ENCODE data around the gene ASXL1.
A peak's percentile ranks its signal among the peaks of the same experiment; 100 is the strongest.
"Not testable (repeated sequence)": the region's sequence is repeated elsewhere in the genome, so short reads cannot be mapped to it uniquely, and the experiment has no call there.

The ASXL1 gene

DNA sequence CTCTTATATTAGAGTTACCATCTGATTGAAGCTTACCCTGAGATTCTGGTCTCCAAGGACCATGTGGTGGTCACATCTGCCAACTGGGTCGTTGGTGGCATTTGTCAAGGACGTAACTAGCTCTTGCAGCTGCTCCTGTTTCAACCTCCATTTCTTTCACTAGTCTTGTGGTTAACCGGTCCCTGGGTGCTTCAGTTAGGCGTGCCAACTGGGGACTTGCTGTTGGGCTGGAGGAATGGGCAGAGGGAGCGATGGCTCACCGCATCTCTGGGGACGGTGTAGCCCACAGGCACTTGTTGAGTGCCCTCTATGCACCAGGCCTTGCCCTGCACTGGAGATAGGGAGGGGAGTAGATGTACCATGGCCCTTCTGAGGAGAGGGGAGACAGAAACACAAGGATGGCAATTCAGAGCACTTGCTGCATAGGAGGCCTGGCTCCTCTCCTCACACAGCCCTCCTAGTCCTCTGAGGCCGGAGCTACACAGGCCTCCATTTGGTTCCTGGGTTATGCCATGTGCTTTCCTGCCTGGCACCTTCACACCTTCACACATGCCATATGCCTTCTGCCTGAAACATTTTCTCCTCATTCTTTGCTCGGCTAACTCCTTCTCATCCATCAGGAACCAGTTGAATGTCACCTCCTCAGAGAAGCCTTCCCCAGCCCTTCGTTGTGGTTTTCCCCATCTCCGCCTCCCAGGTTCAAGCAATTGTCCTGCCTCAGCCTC is 20.0 kb upstream of the ASXL1 start:
- no peak for FAIRE-seq

DNA sequence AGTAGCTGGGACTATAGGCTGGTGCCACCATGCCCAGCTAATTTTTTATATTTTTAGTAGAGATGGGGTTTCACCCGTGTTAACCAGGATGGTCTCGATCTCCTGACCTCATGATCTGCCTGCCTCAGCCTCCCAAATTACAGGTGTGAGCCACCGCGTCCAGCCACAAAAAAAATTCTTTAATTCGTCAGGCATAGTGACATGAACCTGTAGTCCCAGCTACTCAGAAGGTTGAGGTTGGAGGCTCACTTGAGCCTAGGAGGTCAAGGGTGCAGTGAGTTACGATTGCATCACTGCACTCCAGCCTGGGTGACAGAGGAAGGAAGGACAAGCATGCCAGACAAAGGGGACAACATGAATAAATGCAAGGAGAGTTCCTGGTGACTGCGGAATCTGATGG is 19.5 kb upstream of the ASXL1 start:
- FAIRE-seq: no peak

DNA sequence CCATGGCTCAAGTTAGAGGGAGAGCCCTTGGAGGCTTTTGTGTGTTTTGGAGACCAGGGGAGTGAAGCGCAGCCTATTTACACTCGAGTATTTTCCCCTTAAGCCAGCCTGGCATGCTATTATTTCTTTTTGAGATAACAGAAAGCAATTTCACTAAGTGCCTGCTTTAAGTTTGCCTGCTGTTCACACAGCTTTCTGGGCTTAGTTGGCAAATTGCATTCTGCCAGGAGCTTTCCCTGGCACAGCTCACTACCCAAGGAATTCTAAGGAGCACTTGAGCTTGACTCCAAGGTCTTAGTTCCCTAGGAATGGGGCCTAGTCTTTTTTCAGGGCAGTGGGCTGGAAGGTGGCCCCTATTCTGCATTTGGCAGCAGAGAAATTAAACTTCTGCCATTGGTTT is 19.0 kb upstream of the ASXL1 start:
- FAIRE-seq: no peak

DNA sequence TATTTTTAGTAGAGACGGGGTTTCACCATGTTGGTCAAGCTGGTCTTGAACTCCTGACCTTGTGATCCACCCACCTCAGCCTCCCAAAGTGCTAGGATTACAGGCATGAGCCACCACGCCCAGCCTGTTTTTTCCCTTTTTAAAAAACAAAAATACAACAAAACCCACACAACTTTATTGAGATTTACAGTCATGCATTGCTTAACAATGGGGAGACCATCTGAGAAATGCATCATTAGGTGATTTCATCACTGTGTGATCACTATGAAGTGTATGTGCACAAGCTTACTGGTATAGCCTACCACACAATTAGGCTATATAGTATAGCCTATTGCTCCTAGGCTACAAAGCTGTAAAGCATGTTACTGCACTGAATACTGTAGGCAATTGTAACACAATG is 17.1 kb upstream of the ASXL1 start:
- FAIRE-seq: not testable (repeated sequence)

DNA sequence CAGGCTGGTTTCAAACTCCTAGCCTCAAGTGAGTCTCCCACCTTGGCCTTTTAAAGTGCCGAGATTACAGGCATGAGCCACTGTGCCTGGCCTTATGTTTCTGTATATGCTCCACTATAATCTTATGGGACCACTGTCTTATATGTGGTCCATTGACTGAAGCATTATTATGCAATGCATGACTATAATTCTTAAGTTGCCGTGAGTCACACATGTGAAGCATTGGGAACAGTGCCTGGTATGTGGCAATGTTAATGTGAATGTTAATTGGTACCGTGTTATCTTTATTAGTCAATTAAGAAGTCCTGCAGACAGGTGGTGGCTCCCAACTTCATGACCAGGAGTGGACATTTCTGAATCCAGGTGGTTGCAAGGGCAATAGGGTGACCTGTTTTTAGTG is 14.7 kb upstream of the ASXL1 start:
- no peak for FAIRE-seq

DNA sequence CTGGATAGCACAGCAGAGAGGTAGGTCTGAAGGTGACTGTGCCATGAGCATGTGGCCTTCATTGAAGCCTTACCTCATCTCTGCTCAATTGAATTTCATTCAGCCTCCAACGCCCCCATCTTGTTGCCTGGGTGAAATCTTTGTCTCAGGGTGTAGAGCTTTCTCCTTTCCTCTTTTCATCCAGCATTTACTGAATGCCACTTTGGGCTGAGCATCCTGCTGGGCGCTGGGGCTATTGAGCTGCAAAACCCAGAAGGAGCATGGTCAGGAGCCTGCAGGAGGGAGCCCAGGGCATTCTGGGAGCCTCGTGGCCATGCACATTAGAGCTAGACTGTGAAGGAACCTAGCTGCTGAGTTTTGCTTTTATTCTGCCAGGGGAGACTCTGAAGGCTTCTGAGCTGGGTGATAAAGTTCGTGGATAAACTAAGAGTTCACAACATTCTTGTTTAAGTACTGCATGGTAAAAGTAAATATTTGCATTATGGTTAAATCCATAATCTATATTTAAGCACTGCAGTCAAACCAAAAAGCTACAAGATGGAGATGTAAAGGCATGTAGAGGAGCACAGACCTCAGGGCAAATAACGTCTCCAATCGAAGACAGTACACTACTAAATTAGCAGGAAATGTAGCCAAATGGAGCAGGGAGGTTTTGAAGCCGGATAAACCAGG is 13.2 kb upstream of the ASXL1 start:
- no peak for FAIRE-seq

DNA sequence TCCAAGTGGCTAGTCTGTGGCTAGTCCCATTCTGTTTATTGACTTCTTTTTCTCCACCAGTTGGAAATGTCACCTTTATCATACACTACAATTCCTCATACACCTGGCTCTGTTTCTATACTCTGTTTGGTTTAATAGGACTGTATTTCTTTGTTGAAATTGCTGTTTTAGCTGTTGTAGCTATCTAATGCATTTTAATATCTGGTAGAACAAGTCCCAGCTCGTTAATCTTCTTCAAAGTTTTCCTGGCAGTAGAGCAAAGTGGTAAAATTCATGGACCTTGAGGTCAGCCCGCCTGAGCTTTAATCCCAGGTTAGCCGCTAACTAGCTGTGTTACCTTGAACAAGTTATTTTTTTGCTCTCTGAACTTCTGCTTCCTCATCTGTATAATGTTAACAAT is 9.9 kb upstream of the ASXL1 start:
- FAIRE-seq: no peak

DNA sequence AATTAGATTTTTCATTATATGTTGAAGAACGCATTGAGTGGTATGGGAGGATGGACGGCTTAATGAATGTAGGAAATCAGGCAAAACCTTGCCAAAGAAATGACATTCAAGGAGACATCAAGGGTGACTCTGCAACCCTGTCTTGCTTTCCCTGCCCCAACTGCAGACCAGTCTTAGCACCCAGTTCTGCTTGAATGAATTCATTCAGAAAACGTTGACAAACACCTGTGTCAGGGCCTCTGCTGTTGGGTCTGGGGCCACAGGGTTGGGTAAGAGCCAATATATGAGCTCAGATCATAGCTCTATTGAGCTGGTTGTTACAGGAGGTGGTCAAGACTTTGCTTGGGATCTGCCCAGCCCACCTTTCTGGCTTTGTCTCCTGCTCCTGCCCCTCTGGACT is 7.7 kb upstream of the ASXL1 start:
- no peak for FAIRE-seq

DNA sequence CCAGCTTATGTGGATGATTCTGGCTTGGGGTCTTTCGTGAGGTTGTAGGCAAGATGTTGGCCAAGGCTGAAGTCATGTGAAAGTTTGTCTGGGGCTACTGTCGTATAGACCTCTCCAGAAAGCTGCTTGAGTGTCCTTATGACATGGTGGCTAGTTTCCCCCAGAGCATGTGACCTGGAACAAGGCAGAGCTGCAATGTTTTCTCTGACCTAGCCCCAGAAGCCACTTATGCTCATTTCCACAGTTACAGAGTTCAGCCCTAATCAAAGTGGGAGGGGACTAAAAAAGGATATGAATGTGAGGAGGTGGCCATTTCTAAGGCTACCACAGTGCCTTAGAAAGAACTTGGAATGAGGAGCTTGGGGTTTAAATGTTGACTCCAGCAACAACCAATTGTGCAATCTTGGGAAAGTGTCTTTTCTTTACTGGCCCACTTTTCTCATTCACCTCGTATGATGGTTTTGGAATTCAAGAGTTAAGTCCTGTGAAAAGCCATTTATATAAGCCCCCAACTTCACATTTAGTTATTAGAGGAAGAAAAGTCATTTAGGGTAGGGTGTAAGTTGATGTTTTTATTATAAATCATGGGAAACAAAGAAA is 5.9 kb upstream of the ASXL1 start:
- FAIRE-seq: no peak

DNA sequence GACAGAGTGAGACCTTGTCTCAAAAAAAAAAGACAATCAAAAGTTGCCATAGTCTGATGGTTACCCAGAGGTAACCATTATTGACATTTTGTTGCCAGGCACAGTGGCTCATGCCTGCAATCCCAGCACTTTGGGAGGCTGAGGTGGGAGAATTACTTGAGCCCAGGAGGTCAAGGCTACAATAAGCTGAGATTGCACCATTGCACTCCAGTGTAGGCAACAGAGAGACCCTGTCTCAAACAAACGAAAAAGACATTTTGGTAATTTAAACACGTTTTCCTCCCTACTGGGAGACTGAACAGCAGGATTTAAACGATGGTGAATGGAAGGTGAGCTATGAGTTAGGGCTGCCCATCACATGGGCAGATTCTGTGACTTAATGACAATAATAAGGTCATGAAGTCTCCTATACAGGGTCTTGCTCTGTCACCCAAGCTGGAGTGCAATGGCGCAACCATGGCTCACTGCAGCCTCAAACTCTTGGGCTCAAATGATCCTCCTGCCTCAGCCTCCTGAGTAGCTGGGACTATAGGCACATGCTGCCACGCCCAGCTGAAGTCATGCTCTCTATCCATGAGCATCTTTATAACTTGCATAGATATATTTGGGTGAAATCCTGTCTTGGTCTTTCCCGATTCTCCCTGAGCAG is 4.2 kb upstream of the ASXL1 start:
- no peak for FAIRE-seq

DNA sequence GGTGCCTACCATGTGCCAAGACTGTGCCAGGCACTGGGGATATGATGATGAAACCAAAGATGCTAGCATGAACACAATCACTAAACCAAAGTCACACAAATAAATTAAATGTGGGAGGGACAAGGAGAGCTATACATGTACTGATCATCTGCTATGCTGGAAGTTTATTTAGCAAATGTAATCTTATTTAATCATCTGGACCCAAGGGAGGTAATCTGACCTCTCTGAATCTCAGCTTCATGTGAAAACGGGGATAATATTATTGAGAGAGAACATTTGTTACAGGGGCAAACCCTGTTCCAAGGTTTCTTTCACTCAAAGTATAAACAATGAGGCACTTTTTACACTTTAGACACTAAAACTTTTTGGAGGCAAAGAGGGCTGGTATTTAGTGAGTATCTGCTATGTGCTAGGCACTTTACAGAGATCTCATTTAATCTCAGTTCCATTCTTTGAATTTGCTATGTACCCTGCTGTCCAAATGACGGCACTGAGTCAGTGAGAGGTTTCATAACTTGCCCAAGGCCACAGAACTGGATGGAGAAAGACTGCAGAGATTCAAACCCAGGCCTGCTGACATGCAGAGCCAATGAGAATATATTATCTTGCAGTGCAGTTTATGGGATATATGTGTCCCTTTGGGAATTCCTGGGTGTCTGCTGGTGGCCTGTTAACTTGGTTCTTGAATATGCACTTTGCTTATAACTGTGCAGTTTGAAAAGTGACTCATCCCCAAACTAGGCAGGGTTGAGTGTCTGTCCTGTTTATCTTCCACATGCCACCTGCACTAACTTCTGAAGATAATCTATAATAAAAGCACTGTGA is 3.3 kb upstream of the ASXL1 start:
- peak; percentile 91 for FAIRE-seq

DNA sequence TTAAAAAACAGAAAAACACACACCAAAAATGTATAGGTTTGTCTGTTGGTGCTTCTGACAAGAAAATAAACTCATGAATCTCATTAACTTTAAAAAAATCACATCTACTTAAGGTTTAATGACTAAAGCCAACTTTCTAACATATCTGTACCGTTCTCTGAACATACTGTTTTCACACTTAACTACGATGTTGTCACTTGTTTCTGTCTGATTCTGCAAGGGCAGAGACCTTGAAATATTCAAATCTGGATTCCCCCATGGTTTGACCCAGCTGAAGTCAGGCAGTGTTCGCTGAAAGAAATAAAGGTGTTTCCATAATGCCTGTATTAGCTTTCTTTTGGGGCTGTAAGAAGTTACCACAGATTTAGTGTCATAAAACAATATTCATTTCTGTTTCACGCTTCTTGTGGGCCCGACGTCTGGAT is 2.7 kb upstream of the ASXL1 start:
- FAIRE-seq: no peak

DNA sequence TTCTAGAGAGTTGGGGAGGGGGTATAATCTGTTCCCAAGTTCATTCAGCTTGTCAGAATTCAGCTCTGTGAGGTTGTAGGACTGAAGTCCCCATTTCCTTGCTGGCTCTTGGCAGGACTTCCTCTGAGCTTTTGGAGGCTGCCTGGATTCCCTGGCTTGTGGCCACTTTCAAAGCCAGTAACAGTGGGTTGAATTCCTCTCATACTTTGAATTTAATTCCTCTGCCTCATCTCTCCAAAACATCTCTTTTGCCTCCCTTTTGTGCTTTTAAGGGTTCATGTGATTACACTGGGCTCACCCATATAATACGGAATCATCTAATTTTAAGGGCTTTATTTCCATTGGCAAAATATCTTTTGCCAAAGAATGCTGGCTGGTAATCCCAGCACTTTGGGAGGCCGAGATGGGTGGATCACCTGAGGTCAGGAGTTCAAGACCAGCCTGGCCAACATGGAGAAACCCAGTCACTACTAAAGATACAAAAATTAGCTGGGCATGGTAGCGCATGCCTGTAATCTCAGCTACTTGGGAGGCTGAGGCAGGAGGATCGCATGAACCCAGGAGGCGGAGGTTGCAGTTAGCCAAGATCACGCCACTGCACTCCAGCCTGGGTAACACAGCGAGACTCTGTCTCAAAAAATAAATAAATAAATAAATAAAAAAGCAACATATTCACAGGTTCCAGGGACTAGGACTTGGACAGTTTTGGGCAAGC is 2.1 kb upstream of the ASXL1 start:
- peak; percentile 78 for FAIRE-seq

DNA sequence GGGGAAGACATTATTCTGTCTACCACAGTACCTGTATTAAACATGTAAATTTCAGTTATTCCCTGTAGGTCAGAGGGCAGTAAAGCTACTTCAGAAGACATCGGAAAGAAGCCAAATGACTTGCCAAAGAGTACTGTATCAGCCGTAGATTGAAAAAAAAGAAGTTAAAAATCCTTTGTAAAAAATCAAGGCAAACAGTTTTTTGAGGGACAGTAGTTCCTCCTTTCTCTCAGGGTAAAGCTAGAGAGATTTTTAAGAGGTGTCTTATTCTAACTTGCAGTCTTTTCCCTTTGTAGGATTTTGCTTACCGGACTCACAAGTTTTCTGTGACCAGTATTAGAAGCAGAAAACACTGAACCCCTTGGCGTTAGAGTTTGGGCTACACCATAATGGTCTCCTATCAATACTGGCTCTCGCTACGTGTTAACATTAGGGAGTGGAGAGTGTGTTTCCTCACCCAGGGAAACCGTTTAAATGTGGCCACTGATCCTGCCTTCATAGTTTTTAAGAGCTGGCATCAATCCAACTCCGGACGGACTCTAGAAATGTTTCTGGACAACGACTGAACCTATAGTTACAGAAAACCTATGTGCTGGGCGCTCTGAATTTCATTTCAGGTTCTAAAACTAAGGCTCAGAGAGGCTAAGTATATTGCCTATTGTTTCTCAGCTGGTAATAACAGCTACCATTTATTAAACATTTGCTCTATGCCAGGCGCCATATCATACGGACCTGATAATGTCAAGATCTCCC is 1.3 kb upstream of the ASXL1 start:
- FAIRE-seq: no peak

DNA sequence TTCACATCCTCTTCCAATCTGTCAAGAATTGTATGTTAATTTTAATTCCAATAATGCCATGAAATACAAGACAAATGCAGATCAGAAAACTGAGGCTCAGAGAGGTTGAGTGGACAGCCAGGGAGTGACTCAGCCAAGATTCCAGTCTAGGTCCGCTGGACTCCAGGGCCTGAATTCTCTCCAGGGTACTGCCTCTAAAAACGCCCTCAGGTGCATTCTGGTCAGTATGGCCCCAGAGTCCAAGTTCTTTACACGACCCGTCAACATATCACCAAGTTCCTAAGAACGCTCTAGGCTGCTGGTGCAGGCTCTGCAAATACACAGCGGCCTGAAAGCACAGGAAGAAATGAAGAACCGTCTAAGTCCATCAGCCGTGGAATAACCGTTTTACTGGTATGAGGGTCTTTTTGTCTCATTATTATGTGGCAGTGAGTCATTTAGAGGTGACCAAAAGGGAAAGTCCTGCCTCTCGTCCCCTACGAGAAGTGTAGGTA is 709 bp upstream of the ASXL1 start:
- FAIRE-seq: no peak

DNA sequence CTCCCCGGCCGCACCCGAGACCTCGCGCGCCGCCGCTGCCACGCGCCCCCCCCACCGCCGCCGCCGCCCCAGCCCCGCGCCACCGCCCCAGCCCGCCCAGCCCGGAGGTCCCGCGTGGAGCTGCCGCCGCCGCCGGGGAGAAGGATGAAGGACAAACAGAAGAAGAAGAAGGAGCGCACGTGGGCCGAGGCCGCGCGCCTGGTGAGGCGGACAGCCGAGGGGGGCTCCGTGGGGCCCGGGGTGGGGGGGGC is 426 bp downstream of the ASXL1 start:
- no peak for FAIRE-seq

DNA sequence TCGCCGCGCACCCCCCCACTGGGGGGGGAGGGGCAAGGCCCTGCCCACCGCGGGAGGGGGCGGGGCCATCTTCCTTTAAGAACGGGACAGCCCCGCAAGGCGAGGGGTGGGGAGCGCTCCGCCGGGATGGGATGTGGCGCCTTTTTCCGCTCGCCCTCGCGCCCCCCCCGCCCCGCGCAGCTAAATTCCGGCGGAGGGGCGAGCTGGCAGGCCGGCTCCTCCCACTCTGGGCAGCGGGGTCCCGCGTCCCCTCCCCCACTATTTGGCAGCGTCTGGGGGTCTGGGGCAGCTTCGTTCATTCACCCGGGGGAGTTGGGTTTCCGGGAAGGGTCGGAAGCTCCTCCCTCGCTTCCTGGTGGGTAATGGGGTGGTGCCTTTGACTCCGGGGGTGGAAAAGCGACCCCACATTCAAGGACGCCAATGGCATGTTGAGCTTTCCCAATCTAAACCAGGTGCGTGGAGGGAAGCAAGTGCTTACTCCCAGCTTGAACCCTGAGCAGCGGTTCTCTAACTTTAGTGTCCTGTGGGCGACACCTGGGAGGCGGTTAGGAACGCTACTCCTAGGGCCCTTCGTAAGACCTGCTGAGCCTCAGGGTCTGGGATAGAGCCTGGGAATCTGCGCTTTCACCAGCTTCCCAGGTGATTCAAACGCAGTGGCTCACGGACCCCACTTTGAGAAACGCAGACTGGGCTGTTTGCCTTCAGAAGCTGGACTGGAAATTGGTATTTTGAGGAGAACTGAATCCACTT is 927 bp downstream of the ASXL1 start:
- no peak for FAIRE-seq

DNA sequence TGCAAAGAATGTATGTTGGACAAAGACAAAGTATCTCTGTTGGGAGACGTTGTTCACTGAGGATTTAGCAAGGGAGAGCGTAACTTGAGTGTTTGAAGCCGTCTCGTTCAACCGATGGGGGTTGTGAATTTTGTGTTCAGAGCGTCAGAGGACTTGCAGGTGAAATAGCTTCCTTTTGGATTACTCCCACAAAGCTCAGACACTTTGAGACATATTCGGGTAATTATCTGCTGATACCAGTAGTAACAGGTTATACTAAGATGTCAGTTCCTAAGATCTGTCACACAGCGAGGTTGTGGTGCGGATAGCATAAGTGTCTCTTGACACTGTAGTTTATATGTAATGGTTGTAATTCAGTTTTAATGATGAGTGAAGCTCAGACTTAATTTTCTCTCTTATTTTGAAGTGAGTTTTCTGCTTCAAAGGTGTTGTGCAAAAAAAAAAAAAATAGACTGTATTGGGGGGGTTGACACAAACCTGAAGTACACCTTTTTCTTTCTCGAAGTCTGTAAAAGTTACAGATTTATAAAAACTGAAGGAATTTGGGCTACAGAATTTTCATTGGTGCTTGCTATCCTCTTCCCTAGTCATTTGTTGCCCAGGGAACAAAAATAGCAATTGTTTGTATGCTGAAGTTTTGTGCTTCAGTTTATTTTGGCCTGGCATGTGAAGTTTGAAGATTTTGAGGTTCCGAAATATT is 1.7 kb downstream of the ASXL1 start:
- no peak for FAIRE-seq

DNA sequence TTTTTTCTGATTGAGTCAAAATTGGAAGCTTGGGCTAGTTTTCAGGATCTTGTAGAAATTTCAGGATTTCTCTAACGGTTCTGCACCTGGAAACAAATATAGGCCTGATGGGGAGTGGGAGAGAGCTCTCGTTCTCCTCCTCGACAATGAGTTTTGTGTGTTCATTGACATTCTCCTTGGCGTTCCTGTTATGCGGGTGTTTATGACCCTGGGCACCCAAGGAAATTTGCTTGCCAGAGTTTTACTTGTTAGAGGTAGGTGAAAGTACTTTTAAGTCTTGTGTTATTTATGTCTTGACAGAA is 2.2 kb downstream of the ASXL1 start:
- FAIRE-seq: no peak

DNA sequence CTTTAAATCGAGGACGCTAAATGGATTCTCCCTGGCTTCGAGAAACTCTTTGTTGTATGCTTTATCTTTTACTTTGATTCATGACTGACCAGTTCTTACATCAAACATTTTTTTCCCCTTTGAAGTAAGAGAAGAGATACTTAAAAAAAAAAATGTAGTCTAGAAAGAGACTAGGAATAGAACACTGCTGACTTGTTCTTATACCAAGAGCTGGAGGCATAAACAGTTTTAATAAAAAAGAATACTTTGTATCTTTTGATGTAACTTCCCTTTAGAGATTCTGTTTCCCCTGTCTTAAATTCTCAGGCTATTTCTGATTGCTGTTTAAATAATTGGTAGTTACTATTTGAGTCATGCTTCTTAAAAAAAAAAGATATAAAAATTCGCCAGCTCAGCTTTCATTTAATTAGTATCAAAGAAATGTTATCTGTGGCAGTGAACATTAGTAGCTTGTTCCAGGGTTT is 4.8 kb downstream of the ASXL1 start:
- FAIRE-seq: no peak

Data from A204.1 (cell line).